Activated CD4-positive, alpha-beta memory T cell treated with anti-CD3 and anti-CD28 coated beads for 36 hours (primary cell): ENCODE measurements around the gene MYLK2. TPM values are rescaled to one million over a fixed set of nuclear protein-coding genes. Genes with fewer than 3 reads are reported as not detected.
"Not testable (repeated sequence)": the region's sequence is repeated elsewhere in the genome, so short reads cannot be mapped to it uniquely, and the experiment has no call there.

Experiments used
- CTCF ChIA-PET: fragments of 350-600 bp; sonication (Branson Sonifier 250); formaldehyde crosslinking; loops from one replicate; lab custom pipeline; 2021; ENCODE audit warnings: antibody characterized with exemption, inconsistent platforms; lab: Charles Lee
- POLR2A ChIA-PET: fragments of 350-600 bp; sonication (Branson Sonifier 250); formaldehyde crosslinking; loops from one replicate; lab custom pipeline; 2021; ENCODE audit warnings: antibody characterized with exemption; lab: Charles Lee
- DNase-seq: peaks from one replicate; pipeline ENCODE4 v3.0.0-alpha.2; 2020
- H3K27ac Mint-ChIP-seq: one replicate; pipeline ENCODE4 v1.8.0; 2021; ENCODE audit warnings: mixed read lengths
- H3K27me3 Mint-ChIP-seq: one replicate; pipeline ENCODE4 v1.8.0; 2021; ENCODE audit warnings: mixed read lengths
- H3K36me3 Mint-ChIP-seq: one replicate; pipeline ENCODE4 v1.8.0; 2021; ENCODE audit warnings: mixed read lengths
- H3K4me1 Mint-ChIP-seq: one replicate; pipeline ENCODE4 v1.8.0; 2021; ENCODE audit warnings: low read depth, mixed read lengths
- H3K4me3 Mint-ChIP-seq: one replicate; pipeline ENCODE4 v1.8.0; 2021; ENCODE audit warnings: mild to moderate bottlenecking, mixed read lengths
- H3K9me3 Mint-ChIP-seq: one replicate; pipeline ENCODE4 v1.8.0; 2021; ENCODE audit warnings: mixed read lengths
- intact Hi-C: fragments of 100-400 bp; cut with micrococcal nuclease; formaldehyde crosslinking; loops from one replicate; pipeline ENCODE4 v1.15.1; 2023
- total RNA-seq, 2 experiments: library from RNA; stranded (reverse); gene quantifications; one replicate each; pipeline ENCODE4 v1.2.3, GENCODE V29; 2021

Gene MYLK2
- total RNA-seq, 2 experiments from 2014 or later: 0.27 to 0.43 TPM

DNA sequence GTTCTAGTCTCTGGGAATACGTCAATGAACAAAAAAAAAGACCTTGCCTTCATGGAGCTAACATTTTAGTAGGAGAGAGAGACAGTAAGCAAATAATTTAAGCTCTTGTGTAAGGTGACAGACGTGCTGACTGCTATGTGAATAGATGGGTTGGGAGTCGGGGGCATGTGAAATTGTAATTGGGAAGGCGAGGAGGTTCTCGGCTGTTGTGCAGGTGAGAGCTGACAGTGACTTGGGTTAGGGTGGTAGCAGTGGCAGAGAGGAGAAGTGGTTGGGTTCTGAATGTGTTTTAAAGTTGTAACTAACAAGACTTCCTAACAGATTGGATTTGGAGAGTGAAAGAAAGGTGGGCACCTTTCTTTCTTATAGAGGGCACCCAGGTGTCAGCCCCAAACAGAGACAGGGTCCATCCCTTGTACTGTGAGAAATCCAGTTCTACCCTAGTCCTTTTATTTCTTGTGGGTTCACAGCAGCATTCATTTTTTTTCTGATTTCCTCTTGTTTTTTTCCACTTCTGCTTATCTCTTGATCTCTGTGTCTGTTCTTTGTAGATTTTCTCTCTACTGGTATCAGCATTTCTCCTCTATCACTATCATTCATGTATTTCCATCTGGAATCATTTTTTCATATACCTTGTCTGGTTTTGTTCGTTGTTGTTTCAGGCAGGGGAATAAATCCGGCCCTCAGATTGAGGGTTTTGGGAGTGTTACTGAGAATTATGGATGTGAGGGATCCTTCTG lies 15.4 kb upstream of the MYLK2 start:
- H3K4me1 Mint-ChIP-seq: peaks cover 13% of the 10 kb centered on the region
- no peaks in the 10 kb centered on the region for H3K9me3 Mint-ChIP-seq
- DNase-seq: no peak
- no peak overlapping the region for H3K27ac Mint-ChIP-seq
- no peaks in the 10 kb centered on the region for H3K27me3 Mint-ChIP-seq
- ChIA-PET POLR2A (no interaction called here), CTCF (no interaction called here)
- H3K36me3 Mint-ChIP-seq: peaks cover 25% of the 10 kb centered on the region
- intact Hi-C loops: no loop called here
- H3K4me3 Mint-ChIP-seq: no peak overlapping the region

DNA sequence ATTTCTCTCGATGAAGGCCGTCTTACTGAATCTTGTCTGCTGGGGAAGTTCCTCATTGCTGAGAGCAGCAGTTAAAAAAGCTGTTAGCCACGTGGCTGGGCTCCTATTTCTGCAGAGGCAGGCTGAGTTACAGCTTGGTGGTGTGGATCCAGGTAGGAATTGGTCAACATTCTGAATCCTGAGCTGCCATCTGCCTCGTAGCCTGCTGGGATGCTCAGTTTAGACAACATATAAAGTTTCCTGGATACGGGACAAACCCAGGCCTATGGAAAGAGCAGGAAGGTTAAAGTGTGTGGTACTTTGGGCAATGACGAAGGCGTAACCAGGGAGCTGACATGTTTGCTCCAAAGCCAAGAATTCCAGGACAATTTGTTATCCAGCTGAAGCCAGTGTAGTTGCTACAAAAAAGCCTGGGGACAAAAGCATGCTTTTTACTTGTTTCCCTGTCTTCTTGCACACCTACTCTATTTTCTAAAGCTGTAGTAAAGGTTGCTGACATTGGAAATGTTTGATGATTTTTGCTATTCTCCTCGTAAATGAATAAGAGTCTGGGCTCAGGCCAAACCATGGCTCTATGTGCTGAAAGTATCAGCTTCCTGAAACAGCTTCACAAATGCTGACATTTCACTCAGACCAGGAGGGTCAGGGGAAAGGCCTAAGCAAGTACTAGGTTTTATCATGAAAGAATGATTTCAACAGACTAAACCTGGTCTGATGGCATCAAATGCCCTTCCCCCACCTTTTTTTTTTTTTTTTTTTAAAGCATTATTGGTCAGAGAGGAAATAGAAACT lies 12.4 kb upstream of the MYLK2 start:
- Mint-ChIP-seq H3K9me3 (no peaks in the 10 kb centered on the region), H3K4me3 (no peak overlapping the region), H3K36me3 (peaks cover 4% of the 10 kb centered on the region), H3K27me3 (no peaks in the 10 kb centered on the region), H3K27ac (no peak overlapping the region), H3K4me1 (peaks cover 13% of the 10 kb centered on the region)
- no peak for DNase-seq
- intact Hi-C loops: no loop called here
- POLR2A ChIA-PET: no interaction called here
- CTCF ChIA-PET: interaction anchor here (1.3 to 1.6 kb wide), 3 partner anchors 17 to 172 kb away, joined by 3 to 6 read pairs (median 5); no protein-coding TSS in a partner anchor

DNA sequence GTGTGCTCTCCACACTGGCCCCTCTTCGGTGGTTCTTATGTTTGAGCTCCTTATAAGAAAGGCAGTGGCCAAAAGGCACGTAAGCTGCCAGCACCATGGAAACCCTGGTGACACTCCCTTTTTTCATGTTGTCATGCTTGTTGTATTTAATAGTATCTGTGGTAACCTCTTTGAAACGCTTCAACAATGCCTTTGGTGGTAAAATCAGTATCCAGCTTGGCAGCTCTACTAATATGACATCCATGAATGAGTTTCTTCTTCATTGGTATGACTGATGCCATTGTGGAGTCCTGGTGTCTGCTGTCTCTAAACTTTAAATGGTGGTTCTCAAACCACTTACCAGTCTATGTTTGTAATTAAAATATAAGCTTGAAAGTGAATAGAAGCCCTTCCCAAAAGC lies 10.7 kb upstream of the MYLK2 start:
- intact Hi-C loops: no loop called here

DNA sequence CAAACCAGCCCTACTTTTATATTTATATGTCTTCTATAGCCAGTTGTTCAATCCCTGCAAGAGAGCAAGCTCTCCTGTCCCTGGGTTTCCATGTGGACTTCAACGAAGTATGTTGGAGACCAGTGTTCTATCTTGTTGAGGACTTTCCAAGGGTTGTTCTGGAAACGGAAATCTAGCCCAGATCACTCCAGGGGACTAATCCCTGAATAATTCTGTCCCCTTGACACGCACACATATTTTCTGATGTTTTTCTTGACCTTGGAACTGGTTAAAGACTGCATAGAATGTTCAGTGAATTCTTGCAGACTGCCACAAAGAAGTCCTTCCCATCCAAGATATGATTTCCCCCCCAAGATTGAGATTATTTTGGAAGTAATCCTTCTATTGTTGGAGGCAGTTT lies 9.5 kb upstream of the MYLK2 start:
- no peak overlapping the region for H3K4me3 Mint-ChIP-seq
- H3K4me1 Mint-ChIP-seq: no peaks in the 10 kb centered on the region
- no peak for DNase-seq
- H3K36me3 Mint-ChIP-seq: no peaks in the 10 kb centered on the region
- H3K9me3 Mint-ChIP-seq: no peaks in the 10 kb centered on the region
- ChIA-PET CTCF (interaction anchor here (1.4 to 1.9 kb wide), 2 partner anchors 13 to 969 kb away, joined by 3 to 10 read pairs; no protein-coding TSS in a partner anchor), POLR2A (interaction anchor here (0.6 kb wide), 1 partner anchor 68 kb away, joined by 3 read pairs; no protein-coding TSS in a partner anchor)
- H3K27me3 Mint-ChIP-seq: no peaks in the 10 kb centered on the region
- no peak overlapping the region for H3K27ac Mint-ChIP-seq
- intact Hi-C loops: no loop called here

More for the DNA sequence above, 10.7 kb upstream of the MYLK2 start:
- Mint-ChIP-seq H3K4me1 (peaks cover 10% of the 10 kb centered on the region), H3K4me3 (no peak overlapping the region), H3K27me3 (no peaks in the 10 kb centered on the region), H3K9me3 (no peaks in the 10 kb centered on the region), H3K27ac (no peak overlapping the region), H3K36me3 (no peaks in the 10 kb centered on the region)
- ChIA-PET POLR2A (no interaction called here), CTCF (interaction anchor here (1.1 to 1.9 kb wide), 5 partner anchors 9 to 970 kb away, joined by 3 to 10 read pairs (median 3); no protein-coding TSS in a partner anchor)
- DNase-seq: no peak

DNA sequence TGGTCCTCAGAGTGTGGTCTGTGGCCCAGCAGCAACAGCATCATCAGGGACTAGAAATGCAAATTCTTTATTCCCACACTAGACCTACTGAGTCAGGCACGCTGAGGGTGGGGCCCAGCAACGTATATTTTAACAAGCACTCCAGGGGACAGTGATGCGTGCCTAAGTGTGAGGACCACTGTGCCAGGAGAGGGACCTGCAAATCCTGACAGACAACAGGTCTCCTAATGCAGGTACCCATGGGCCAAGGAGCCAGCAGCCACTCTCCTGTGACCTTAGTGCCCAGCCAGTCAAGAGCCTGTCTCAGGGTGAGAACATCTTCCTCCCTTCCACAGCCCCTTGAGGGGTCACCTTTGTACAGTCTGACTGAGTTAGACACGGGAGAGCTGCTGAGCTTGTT lies 8.0 kb upstream of the MYLK2 start:
- no peak overlapping the region for H3K4me3 Mint-ChIP-seq
- intact Hi-C loops: no loop called here
- no peaks in the 10 kb centered on the region for H3K4me1 Mint-ChIP-seq
- no peaks in the 10 kb centered on the region for H3K9me3 Mint-ChIP-seq
- H3K36me3 Mint-ChIP-seq: no peaks in the 10 kb centered on the region
- POLR2A ChIA-PET: no interaction called here
- H3K27me3 Mint-ChIP-seq: no peaks in the 10 kb centered on the region
- CTCF ChIA-PET: interaction anchor here (1.9 kb wide), 1 partner anchor 12 kb away, joined by 4 read pairs; no protein-coding TSS in a partner anchor
- no peak overlapping the region for H3K27ac Mint-ChIP-seq
- DNase-seq: no peak

DNA sequence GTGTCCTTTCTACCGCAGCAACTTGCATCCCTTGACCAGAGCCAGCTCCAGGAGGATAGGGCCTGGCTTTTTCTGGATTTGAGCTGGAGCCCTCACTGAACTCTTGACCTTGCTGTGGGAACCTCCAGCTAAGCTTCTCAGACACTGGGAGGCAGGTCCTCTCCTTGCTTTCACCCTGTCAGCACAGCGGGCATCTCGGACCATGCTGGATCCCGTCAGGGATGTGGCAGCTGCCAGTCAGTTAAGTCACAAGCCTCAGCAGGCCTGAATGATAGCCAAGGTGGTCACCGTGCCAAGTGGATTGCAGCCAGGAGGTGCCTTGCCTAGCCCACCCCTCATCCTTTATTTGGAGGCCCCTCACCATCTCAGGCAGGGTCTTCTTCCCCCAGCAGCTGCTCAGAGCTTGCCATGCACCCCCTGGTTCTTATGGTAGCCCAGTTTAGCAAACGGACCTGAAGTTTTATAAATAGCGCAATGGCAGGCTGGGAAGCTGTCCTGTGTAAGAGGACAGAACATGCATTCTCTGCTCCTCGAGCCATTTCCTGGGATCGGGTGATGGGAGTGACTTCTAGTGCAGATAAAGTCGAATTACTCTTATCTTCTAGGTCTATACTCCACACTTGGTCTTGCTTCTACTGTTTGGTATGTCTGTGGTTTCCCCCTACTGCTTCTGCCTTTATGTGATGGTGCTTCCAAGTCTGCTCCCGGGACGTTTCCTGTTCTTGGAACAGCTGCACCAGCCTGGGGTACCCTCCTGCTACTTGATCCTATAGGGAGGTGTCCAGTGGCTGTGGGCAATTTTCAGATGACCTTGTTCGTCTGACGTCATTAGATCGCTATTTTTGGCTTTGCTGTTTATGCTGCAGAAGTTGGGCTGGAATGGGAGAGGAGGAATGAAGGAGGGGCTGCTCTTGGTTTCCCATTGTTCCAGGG lies 7.1 kb upstream of the MYLK2 start:
- intact Hi-C loops: no loop called here
- POLR2A ChIA-PET: no interaction called here
- CTCF ChIA-PET: interaction anchor here (1.9 kb wide), 1 partner anchor 11 kb away, joined by 4 read pairs; no protein-coding TSS in a partner anchor

DNA sequence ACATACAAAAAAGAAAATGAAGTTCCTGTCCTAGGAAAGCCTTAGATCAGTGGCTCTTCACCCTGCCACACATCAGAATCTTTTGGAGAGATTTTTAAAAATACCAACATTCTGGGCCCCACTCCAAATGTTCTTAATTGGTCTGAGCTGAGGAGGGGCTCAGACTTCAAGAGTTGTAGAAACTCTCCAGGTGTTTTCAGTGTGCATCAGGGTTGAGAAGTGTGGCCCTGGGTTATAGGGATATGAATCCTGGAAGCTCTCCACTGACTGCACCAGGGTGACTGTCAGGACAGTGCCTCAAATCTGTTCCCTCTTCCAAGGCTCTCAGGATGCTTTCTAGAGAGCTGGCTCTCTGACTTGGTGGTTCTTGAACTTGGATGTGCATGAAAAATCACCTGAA lies 5.5 kb upstream of the MYLK2 start:
- Mint-ChIP-seq H3K9me3 (no peaks in the 10 kb centered on the region), H3K27me3 (no peaks in the 10 kb centered on the region), H3K36me3 (no peaks in the 10 kb centered on the region), H3K4me1 (no peaks in the 10 kb centered on the region), H3K4me3 (no peak overlapping the region), H3K27ac (no peak overlapping the region)
- intact Hi-C loops: no loop called here
- POLR2A ChIA-PET: no interaction called here
- no peak for DNase-seq
- CTCF ChIA-PET: interaction anchor here (0.5 to 2.4 kb wide), 4 partner anchors 10 to 267 kb away, joined by 3 to 14 read pairs (median 4); partner anchors contain the start of gene PDRG1

More for the DNA sequence above, 7.1 kb upstream of the MYLK2 start:
- Mint-ChIP-seq H3K27me3 (no peaks in the 10 kb centered on the region), H3K4me1 (no peaks in the 10 kb centered on the region), H3K27ac (no peak overlapping the region), H3K4me3 (no peak overlapping the region), H3K9me3 (no peaks in the 10 kb centered on the region), H3K36me3 (no peaks in the 10 kb centered on the region)
- DNase-seq: no peak

DNA sequence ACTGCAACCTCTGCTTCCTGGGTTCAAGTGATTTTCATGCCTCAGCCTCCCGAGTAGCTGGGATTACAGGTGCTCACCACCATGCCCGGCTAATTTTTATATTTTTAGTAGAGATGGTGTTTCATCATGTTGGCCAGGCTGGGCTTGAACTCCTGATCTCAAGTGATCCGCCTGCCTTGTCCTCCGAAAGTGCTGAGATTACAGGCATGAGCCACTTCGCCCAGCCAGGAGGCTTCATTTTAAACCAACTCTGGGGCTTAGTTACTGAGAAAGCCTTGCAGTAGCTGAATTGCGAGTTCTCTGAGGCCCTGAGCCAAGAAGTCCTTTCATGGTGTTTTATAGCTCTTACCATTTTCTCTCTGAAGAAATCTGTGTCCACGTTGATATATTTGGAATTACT lies 5.0 kb upstream of the MYLK2 start:
- DNase-seq, H3K4me3 Mint-ChIP-seq, H3K27me3 Mint-ChIP-seq, H3K36me3 Mint-ChIP-seq, intact Hi-C loops, H3K4me1 Mint-ChIP-seq, POLR2A ChIA-PET, H3K27ac Mint-ChIP-seq, H3K9me3 Mint-ChIP-seq: not testable (repeated sequence)
- CTCF ChIA-PET: interaction anchor here (0.7 to 2.4 kb wide), 3 partner anchors 9 to 138 kb away, joined by 4 to 14 read pairs (median 5); partner anchors contain the start of gene PDRG1

DNA sequence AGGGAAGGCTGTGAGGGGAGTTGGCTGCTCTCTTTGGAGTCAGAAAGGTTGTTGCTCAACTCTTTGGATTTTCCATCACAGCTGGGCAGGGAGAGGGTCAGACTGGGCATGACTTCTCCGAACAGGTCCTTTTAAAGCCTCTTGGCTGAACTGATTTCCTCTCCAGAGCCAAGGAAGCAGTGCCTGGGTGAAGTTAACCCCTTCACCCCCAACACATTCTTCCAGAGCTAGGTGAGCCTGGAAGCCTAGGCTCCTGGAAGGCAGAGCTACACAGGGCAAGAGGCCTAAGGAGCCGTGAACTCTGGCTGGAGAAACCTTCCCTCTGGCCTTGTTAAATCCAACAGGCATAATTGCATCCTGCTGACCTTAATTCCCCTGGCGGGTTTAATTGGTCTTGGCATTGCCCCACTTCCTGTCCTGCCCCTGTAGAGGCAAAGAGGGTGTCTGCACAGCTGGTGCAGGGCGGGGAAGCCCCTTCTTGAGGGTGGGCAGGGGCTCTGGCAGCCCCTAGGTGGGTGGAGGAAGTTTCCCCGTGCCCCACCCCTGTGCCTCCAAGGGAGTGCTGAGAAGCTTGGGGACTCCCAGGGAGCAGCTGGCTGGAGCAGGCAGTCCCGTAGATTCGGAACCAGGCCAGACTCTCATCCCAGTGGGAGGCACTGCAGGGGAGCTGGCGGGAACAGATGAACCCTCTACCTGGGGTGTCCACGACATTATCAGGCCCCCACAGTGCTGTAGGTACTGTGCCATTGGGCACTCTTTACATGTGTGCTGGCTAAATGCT lies 3.6 kb upstream of the MYLK2 start:
- intact Hi-C loops: no loop called here
- H3K36me3 Mint-ChIP-seq: no peaks in the 10 kb centered on the region

DNA sequence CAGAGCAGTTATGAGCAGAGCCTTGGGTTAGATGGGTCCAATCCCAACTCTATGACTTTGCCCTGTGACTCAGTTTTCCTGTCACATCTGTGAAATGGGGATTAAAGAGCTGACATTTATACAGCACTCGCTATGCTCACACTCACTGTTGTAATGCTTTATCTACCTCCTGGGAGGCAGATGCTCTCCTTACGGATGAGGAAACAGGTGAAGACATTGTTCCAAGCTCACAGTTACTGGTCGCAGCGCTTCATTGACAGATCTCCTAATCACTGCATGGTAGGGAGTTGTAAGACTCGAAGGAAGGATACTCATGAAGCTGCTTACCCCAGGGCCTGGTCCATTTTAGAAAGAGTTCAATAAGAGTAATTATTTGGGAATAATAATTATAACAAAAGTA lies 2.9 kb upstream of the MYLK2 start:
- Mint-ChIP-seq H3K27ac (no peak overlapping the region), H3K36me3 (no peaks in the 10 kb centered on the region), H3K4me3 (no peak overlapping the region), H3K27me3 (no peaks in the 10 kb centered on the region), H3K4me1 (no peaks in the 10 kb centered on the region), H3K9me3 (no peaks in the 10 kb centered on the region)
- intact Hi-C loops: no loop called here
- ChIA-PET POLR2A (no interaction called here), CTCF (interaction anchor here (1.1 to 1.4 kb wide), 4 partner anchors 14 to 37 kb away, joined by 3 to 5 read pairs (median 4); no protein-coding TSS in a partner anchor)
- DNase-seq: no peak

More for the DNA sequence above, 3.6 kb upstream of the MYLK2 start:
- CTCF ChIA-PET: interaction anchor here (1.1 to 1.4 kb wide), 3 partner anchors 14 to 31 kb away, joined by 3 to 4 read pairs (median 4); no protein-coding TSS in a partner anchor
- H3K4me3 Mint-ChIP-seq: no peak overlapping the region
- H3K9me3 Mint-ChIP-seq: no peaks in the 10 kb centered on the region
- no peak overlapping the region for H3K27ac Mint-ChIP-seq
- DNase-seq: no peak
- POLR2A ChIA-PET: no interaction called here
- H3K4me1 Mint-ChIP-seq: no peaks in the 10 kb centered on the region
- H3K27me3 Mint-ChIP-seq: no peaks in the 10 kb centered on the region

DNA sequence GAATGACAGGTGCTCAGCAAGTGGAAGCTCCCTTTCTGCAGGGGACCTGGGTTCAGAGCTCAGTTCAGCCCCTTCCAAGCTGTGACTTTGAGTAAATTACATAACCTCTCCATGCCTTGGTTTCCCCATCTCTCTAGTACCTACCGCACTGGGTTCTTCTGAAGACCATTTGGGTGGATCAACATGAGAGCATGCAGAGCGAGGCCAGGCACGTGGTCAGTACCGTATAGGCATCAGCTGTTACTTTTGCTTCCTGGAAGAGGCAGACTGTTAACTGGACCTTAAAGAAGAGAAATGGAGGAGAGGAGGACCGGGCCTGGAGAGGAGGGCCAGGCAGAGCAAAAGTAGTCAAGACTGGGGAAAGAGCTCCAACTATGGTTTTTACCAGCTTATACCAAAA lies 1.7 kb upstream of the MYLK2 start:
- no peak overlapping the region for H3K4me3 Mint-ChIP-seq
- H3K4me1 Mint-ChIP-seq: no peaks in the 10 kb centered on the region
- no peaks in the 10 kb centered on the region for H3K36me3 Mint-ChIP-seq
- no peak for DNase-seq
- intact Hi-C loops: no loop called here
- no peaks in the 10 kb centered on the region for H3K27me3 Mint-ChIP-seq
- ChIA-PET POLR2A (no interaction called here), CTCF (interaction anchor here (0.8 to 1.6 kb wide), 6 partner anchors 9 to 214 kb away, joined by 3 to 5 read pairs (median 4); no protein-coding TSS in a partner anchor)
- no peak overlapping the region for H3K27ac Mint-ChIP-seq
- no peaks in the 10 kb centered on the region for H3K9me3 Mint-ChIP-seq
